HG03457 (cell line): ENCODE measurements around the gene ASAP3.
"Not testable (repeated sequence)": the region's sequence is repeated elsewhere in the genome, so short reads cannot be mapped to it uniquely, and the experiment has no call there.

Experiments
- ATAC-seq: cut with Tn5 transposase; IDR thresholded peaks from one replicate; pipeline ENCODE4 v1.9.1; 2021; ENCODE audit warnings: moderate number of reproducible peaks; ENCODE audit not compliant: unreplicated experiment

ASAP3 gene

GRCh38 chr1:23400324-23401114, 83.5 kb downstream of the ASAP3 start:
- no peak for ATAC-seq

- ATAC-seq: no peak
Observed at GRCh38 chr1:23399229-23399628, 84.8 kb downstream of the ASAP3 start.

- ATAC-seq: no peak
Observed at GRCh38 chr1:23397908-23398307, 86.1 kb downstream of the ASAP3 start.

- ATAC-seq: no peak
Observed at GRCh38 chr1:23396380-23396779, 87.6 kb downstream of the ASAP3 start.

- no peak for ATAC-seq
Observed at GRCh38 chr1:23395849-23396248, 88.1 kb downstream of the ASAP3 start.

- no peak for ATAC-seq
Observed at GRCh38 chr1:23395154-23395724, 88.7 kb downstream of the ASAP3 start.

- no peak for ATAC-seq
Observed at GRCh38 chr1:23394684-23395083, 89.3 kb downstream of the ASAP3 start.

- no peak for ATAC-seq
Observed at GRCh38 chr1:23394181-23394580, 89.8 kb downstream of the ASAP3 start.

GRCh38 chr1:23393706-23394105, 90.3 kb downstream of the ASAP3 start:
- no peak for ATAC-seq

- ATAC-seq: no peak
Observed at GRCh38 chr1:23392125-23392855, 91.7 kb downstream of the ASAP3 start.

GRCh38 chr1:23389837-23390321, 94.1 kb downstream of the ASAP3 start:
- ATAC-seq: no peak

- ATAC-seq: no peak
Observed at GRCh38 chr1:23387494-23387893, 96.5 kb downstream of the ASAP3 start.

- no peak for ATAC-seq
Observed at GRCh38 chr1:23385119-23385621, 98.8 kb downstream of the ASAP3 start.

- no peak for ATAC-seq
Observed at GRCh38 chr1:23384312-23385058, 99.5 kb downstream of the ASAP3 start.

- no peak for ATAC-seq
Observed at GRCh38 chr1:23383577-23384311, 100.2 kb downstream of the ASAP3 start.

- ATAC-seq: no peak
Observed at GRCh38 chr1:23381233-23381885, 102.6 kb downstream of the ASAP3 start.

- no peak for ATAC-seq
Observed at GRCh38 chr1:23380719-23381118, 103.3 kb downstream of the ASAP3 start.

- not testable (repeated sequence) for ATAC-seq
Observed at GRCh38 chr1:23380236-23380635, 103.7 kb downstream of the ASAP3 start.
